Epithelial cell of proximal tubule (primary cell): ENCODE results near the gene GDPD4. TPM values are rescaled to one million over a fixed set of nuclear protein-coding genes. Genes with fewer than 3 reads are reported as not detected.

ENCODE experiments used
- DNase-seq: peaks from one replicate; pipeline ENCODE4 v3.0.0-alpha.2; 2011; ENCODE audit warnings: low read depth
- H3K4me3 ChIP-seq: 2 replicates; pipeline ENCODE4 v1.5.1; 2011; ENCODE audit warnings: low read depth, mild to moderate bottlenecking, low read length
- CTCF ChIP-seq: conservative IDR thresholded peaks from 2 replicates; pipeline ENCODE4 v1.5.1; 2012; ENCODE audit warnings: low read depth, mild to moderate bottlenecking, low read length
- total RNA-seq: library from RNA; depleted of rRNA; stranded (reverse); fragments of >200 nt; gene quantifications from 2 replicates; pipeline ENCODE4 v1.2.3, GENCODE V29; 2015

GDPD4 gene
- total RNA-seq, 1 donor from 2014 or later = not detected

GRCh38 chr11:77171254-77171653 lies 130.2 kb downstream of the GDPD4 start:
- no peak overlapping the region for H3K4me3 ChIP-seq

GRCh38 chr11:77170107-77170506 lies 131.4 kb downstream of the GDPD4 start:
- no peak for DNase-seq
- H3K4me3 ChIP-seq = no peak overlapping the region

More at GRCh38 chr11:77171254-77171653, 130.2 kb downstream of the GDPD4 start:
- no peak for DNase-seq
- TF ChIP-seq CTCF = no peak

GRCh38 chr11:77167791-77168190 lies 133.7 kb downstream of the GDPD4 start:
- no peak overlapping the region for H3K4me3 ChIP-seq
- DNase-seq = no peak
- TF ChIP-seq CTCF = no peak

More at GRCh38 chr11:77170107-77170506, 131.4 kb downstream of the GDPD4 start:
- no peak for TF ChIP-seq CTCF

GRCh38 chr11:77167111-77167626 lies 134.3 kb downstream of the GDPD4 start:
- no peak for TF ChIP-seq CTCF
- DNase-seq = no peak
- no peak overlapping the region for H3K4me3 ChIP-seq

Other genes with a start within 250 kb of the GDPD4 start
- gene CAPN5, start 234.7 kb downstream of the GDPD4 start, total RNA-seq = 4.7 and 7.3 TPM in 2 replicates
- not detected in 2 replicates for gene OMP, start 198.8 kb downstream of the GDPD4 start, total RNA-seq
- 0.23 and 0.29 TPM in 2 replicates for gene MYO7A, start 173.4 kb downstream of the GDPD4 start, total RNA-seq
- gene PAK1, start 172.4 kb upstream of the GDPD4 start, total RNA-seq = 26.0 and 38.8 TPM in 2 replicates